ENCODE data around the gene PCDHGA1.
"Not testable (repeated sequence)": the region's sequence is repeated elsewhere in the genome, so short reads cannot be mapped to it uniquely, and the experiment has no call there.

Gene PCDHGA1

DNA sequence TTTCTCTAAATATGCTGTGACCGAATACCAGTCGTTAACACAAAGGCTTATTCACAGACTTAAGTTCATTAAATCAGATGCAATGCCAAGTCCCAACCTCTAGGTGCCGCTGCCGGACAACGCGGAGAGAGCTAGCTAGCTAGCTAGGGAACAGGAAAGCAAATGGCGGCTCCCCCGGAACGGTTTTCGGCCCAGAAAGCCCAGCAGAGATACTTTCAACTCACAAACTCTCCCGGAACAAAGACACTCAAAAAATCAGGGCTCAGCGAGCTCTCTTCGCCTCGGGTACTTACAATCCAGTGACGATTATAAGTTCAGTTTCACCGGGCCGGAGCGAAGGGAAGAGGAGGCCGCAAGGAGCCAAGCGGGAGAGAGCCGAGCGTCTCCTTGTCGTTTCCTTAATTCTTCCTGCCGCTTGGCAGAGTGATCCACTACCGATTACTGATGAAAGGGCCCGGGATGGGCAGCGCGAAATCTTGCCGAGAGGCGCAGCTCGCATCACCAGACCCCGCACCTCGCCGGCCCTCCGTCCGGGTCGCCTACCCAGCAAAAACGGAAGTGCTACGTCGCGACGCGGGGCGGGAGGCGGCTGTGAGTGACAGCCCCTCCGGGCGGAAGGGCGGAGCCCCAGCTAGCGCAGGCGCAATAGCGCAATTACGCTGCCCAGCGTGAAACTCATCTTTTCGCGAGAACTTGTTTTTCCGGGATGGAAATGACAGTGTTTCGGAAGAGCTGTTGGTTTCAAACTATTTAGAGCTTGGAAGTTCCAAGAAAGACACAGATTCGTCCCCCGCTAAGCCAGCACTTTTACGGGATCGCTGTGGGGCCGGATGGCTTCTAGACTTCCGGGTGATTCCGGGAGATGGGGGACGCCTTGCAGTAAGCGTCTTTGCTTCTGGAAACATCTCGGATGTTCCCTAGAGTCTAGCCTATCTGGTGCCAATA lies 9.8 kb upstream of the PCDHGA1 start, which contains the start of gene TAF7:
Gene TAF7, minus strand, starts transcription at position 560 of the 945 bp plus-strand sequence. CDS start 740 bp downstream, outside the sequence.
- TF ChIP-seq, protein P1, sequence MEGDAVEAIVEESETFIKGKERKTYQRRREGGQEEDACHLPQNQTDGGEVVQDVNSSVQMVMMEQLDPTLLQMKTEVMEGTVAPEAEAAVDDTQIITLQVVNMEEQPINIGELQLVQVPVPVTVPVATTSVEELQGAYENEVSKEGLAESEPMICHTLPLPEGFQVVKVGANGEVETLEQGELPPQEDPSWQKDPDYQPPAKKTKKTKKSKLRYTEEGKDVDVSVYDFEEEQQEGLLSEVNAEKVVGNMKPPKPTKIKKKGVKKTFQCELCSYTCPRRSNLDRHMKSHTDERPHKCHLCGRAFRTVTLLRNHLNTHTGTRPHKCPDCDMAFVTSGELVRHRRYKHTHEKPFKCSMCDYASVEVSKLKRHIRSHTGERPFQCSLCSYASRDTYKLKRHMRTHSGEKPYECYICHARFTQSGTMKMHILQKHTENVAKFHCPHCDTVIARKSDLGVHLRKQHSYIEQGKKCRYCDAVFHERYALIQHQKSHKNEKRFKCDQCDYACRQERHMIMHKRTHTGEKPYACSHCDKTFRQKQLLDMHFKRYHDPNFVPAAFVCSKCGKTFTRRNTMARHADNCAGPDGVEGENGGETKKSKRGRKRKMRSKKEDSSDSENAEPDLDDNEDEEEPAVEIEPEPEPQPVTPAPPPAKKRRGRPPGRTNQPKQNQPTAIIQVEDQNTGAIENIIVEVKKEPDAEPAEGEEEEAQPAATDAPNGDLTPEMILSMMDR (IDR thresholded peaks at IDR 0.05; ENCODE audit: extremely low read depth, missing control alignments) = peak; percentile 91
- peak; percentile 93 for DNase-seq (ENCODE audit: low spot score)

DNA sequence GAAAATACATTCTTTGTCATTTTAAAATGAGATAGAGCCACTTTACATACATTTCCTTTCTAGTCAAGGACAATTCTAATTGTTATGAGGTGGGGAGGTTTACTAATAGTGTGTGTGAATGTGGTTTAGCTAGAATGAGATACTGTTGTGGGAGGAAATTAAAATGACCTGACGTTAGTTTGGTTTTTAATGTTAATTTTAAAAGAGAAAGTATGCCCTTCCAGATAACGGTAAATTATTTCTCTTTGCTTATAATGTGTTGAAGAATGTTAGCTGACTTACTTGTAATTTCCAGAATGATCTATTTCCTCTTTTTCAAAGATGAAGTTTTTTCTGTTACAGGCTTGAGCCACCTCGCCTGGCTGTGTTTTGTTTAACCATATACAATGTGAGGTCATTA lies 8.1 kb upstream of the PCDHGA1 start:
- TF ChIP-seq, protein P1 (IDR thresholded peaks at IDR 0.05; ENCODE audit: extremely low read depth, missing control alignments) = no peak

DNA sequence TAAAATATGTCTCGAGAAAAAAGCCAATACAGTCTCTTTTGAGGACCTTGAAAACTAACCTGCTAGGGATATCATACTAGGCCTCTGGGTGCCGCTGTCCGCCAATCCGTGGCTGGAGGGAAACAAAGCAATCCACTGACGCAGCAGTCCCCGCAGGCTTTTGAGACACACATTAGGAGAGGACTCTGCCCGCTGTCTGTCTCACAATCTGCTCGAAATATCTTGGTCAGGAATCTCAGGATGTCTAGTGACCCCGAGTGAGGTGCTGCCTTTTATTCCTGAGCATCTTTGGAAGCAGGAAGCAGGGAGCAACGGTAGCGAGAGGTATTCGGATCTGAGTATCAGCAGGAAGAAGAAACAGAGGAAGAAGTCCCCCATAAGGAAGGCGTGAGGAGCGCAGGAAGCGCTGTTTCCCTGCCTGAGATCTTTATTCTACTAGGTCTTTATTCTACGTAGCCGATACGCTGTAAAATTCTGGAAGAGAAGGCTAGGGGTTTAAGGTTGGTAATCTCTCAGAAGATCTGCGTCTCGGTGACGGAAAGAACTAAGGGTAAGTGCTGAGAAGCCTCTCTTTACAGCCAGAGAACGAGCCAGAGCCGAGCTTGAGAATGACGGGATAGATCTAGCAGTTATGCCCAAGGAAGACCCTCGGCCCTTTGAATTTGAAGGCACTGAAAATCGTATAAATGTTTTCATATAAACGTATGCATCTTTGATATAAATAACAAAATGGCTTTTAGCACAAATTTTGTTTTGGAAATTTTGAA lies 4.0 kb upstream of the PCDHGA1 start:
- TF ChIP-seq, protein P1 (IDR thresholded peaks at IDR 0.05; ENCODE audit: extremely low read depth, missing control alignments) = peak; percentile 35
- DNase-seq (ENCODE audit: low spot score) = peak; percentile 54

More for the DNA sequence above, 8.1 kb upstream of the PCDHGA1 start:
- DNase-seq (ENCODE audit: low spot score) = no peak

DNA sequence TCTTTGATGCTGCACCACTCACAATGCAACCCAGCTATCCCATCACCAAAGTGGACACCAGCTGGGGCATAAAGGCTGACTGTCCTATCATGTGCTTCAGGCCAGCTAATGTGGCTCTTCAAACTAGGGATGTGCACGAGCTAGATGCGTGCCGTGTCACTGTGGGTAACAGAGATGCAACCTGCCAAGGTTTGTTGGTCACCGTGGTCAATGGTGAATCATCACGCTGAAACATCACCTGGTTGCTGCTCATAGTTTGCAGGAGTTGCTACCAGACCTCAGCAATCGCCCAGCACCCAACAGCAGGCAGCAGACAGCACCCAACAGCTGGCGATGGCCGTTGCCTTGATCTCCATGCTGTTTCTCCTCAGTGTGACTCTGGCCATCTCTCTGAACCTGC lies 2.1 kb upstream of the PCDHGA1 start:
- DNase-seq (ENCODE audit: low spot score) = no peak
- TF ChIP-seq, protein P1 (IDR thresholded peaks at IDR 0.05; ENCODE audit: extremely low read depth, missing control alignments) = no peak

DNA sequence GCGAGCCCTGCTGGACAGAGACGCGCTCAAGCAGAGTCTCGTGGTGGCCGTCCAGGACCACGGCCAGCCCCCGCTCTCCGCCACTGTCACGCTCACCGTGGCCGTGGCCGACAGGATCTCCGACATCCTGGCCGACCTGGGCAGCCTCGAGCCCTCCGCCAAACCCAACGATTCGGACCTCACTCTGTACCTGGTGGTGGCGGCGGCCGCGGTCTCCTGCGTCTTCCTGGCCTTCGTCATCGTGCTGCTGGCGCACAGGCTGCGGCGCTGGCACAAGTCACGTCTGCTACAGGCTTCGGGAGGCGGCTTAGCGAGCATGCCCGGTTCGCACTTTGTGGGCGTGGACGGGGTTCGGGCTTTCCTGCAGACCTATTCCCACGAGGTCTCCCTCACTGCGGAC lies 2.3 kb downstream of the PCDHGA1 start:
- not testable (repeated sequence) for DNase-seq (ENCODE audit: low spot score)

DNA sequence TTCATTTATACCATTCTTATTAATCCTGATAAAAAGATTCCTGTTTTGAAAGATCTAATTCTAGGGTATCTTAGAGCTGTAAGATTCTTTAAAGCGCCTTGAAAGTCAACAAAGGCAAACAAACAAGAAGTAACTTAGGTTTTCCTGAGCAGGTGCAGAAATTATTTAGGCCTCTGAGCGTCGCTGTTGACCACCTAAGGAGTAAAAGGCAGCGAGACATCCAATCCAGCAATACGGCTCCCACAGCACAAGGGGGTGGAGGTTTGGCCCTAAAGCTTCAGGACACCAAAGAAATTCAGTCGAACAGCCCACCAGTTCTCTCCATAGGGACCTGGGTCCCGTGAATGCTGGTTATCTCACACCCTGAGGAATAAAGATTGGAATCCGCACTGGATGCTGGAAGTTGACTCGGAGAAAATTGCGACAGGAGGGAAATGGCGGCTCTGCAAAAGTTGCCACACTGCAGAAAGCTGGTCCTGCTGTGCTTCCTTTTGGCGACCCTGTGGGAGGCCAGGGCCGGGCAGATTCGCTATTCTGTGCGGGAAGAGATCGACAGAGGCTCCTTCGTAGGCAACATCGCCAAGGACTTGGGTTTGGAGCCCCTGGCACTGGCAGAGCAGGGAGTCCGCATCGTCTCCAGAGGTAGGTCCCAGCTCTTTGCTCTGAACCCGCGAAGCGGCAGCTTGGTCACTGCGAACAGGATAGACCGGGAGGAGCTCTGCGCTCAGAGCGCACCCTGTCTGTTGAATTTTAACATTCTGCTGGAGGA lies 8.4 kb downstream of the PCDHGA1 start, which contains the start of gene PCDHGA2:
Gene PCDHGA2, plus strand, starts transcription at position 223 of the 769 bp plus-strand sequence.
- peak; percentile 72 for DNase-seq (ENCODE audit: low spot score)
- TF ChIP-seq, protein P1 (IDR thresholded peaks at IDR 0.05; ENCODE audit: extremely low read depth, missing control alignments) = peak; percentile 24

DNA sequence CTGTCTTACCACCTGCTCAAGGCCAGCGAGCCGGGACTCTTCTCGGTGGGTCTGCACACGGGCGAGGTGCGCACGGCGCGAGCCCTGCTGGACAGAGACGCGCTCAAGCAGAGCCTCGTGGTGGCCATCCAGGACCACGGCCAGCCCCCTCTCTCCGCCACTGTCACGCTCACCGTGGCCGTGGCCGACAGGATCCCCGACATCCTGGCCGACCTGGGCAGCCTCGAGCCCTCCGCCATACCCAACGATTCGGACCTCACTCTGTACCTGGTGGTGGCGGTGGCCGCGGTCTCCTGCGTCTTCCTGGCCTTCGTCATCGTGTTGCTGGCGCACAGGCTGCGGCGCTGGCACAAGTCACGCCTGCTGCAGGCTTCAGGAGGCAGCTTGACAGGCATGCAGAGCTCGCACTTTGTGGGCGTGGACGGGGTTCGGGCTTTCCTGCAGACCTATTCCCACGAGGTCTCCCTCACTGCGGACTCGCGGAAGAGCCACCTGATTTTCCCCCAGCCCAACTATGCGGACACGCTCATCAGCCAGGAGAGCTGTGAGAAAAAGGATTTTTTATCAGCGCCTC lies 10.6 kb downstream of the PCDHGA1 start:
- DNase-seq (ENCODE audit: low spot score) = not testable (repeated sequence)

All from GM20000 (cell line).